ENCODE measurements around the gene PKD1L1.
"Not testable (repeated sequence)": the region's sequence is repeated elsewhere in the genome, so short reads cannot be mapped to it uniquely, and the experiment has no call there.

DNA sequence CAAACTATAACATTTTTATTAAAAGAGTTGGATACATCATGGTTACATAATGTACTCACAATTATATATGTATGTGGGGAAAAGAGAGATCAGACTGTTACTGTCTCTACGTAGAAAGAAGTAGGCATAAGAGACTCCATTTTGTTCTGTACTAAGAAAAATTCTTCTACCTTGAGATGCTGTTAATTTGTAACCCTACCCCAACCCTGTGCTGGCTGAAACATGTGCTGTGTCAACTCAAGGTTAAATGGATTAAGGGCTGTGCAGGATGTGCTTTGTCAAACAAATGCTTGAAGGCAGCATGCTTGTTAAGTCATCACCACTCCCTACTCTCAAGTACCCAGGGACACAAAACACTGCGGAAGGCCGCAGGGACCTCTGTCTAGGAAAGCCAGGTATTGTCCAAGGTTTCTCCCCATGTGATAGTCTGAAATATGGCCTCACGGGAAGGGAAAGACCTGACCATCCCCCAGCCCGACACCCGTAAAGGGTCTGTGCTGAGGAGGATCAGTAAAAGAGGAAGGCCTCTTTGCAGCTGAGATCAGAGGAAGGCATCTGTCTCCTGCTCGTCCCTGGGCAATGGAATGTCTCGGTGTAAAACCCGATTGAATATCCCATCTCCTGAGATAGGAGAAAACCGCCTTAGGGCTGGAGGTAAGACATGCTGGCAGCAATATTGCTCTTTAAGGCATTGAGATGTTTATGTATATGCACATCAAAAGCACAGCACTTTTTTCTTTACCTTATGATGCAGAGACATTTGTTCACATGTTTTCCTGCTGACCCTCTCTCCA lies 41.5 kb upstream of the PKD1L1 start:
- TF ChIP-seq CTCF (IDR thresholded peaks at IDR 0.05); EZH2 (IDR thresholded peaks at IDR 0.05; ENCODE audit: borderline replicate concordance, insufficient read depth, low read depth, low read length, poor library complexity, severe bottlenecking): not testable (repeated sequence)

Measured in B cell (primary cell).